HepG2 (cell line): ENCODE data around the gene TMEM63C. TPM values are rescaled to one million over a fixed set of nuclear protein-coding genes. Genes with fewer than 3 reads are reported as not detected.
A peak's percentile ranks its signal among the peaks of the same experiment; 100 is the strongest.

Source experiments
- ATAC-seq: fragments of 200-7000 bp; cut with Tn5 transposase; 3 replicates; pipeline ENCODE4 v1.9.1; 2020; ENCODE audit warnings: mild to moderate bottlenecking, moderate library complexity
- BruUV-seq: library from RNA; stranded (reverse); fragments of 400-500 nt; replicated peaks from 2 replicates; lab custom pipeline; 2021; lab: Mats Ljungman, UMichigan
- CTCF ChIA-PET: fragments of 300-600 bp; formaldehyde crosslinking; extraction: SDS; loops from one replicate; lab custom pipeline; 2021; ENCODE audit warnings: low total read pairs, inconsistent platforms, low intra/inter-chr PET ratio; lab: Yijun Ruan, JAX
- POLR2A ChIA-PET: fragments of 350-600 bp; sonication (Branson Sonifier 250); formaldehyde crosslinking; loops from one replicate; lab custom pipeline; 2020; ENCODE audit warnings: antibody characterized with exemption, inconsistent platforms; lab: Yijun Ruan, JAX
- DNase-seq: peaks from one replicate; pipeline ENCODE4 v3.0.0-alpha.2; 2015; ENCODE audit warnings: low spot score
- FAIRE-seq: peaks from 3 replicates; lab custom pipeline; 2011; peaks lifted over from hg19 to GRCh38; lab: Jason Lieb, UNC
- H2AFZ ChIP-seq: one replicate; pipeline ENCODE4 v1.6.1; 2011; ENCODE audit warnings: low read length, inconsistent platforms
- H3K27ac ChIP-seq: fragments of 300-600 bp; 3 replicates; pipeline ENCODE4 v1.8.0; 2011; ENCODE audit warnings: mixed run types, mild to moderate bottlenecking, mixed read lengths, low read length, inconsistent platforms; ENCODE audit not compliant: insufficient read depth; ENCODE audit errors: extremely low read length
- H3K27me3 ChIP-seq, 2 experiments: fragments of 200-600 bp in 1 of 2; 2 replicates in 1 of 2; 3 replicates in 1 of 2; pipeline versions ENCODE4 v1.6.0 to v1.8.0; 2011; ENCODE audit warnings: low read length in 2 of 2, mild to moderate bottlenecking in 2 of 2, moderate library complexity in 2 of 2, inconsistent platforms in 1 of 2; ENCODE audit not compliant: insufficient read depth in 2 of 2, control insufficient read depth in 1 of 2
- H3K36me3 ChIP-seq, 2 experiments: fragments of 200-600 bp in 1 of 2; replicated peaks in 1 of 2; 2 replicates in 1 of 2; 3 replicates in 1 of 2; pipeline versions ENCODE4 v1.5.1 to v1.8.0; 2011; ENCODE audit warnings: low read length in 2 of 2, inconsistent platforms in 1 of 2; ENCODE audit not compliant: insufficient read depth in 2 of 2, control insufficient read depth in 1 of 2
- H3K4me1 ChIP-seq: 2 replicates; pipeline ENCODE4 v1.5.1; 2012; ENCODE audit warnings: low read length, inconsistent platforms; ENCODE audit not compliant: insufficient read depth
- H3K4me2 ChIP-seq: 2 replicates; pipeline ENCODE4 v1.6.0; 2011; ENCODE audit warnings: low read depth, low read length, inconsistent platforms
- H3K4me3 ChIP-seq, 3 experiments: fragments of 200-600 bp in 1 of 3; sonication (generic), shearing (Covaris generic) in 1 of 3; replicated peaks in 1 of 3; 2 replicates each; pipeline ENCODE4 v1.5.1; 2011 to 2016; ENCODE audit warnings: low read length in 3 of 3, inconsistent platforms in 2 of 3, low read depth in 2 of 3, mild to moderate bottlenecking in 2 of 3, control low read depth in 1 of 3, mixed read lengths in 1 of 3; ENCODE audit not compliant: insufficient read depth in 1 of 3
- H3K79me2 ChIP-seq: one replicate; pipeline ENCODE4 v1.6.1; 2011; ENCODE audit warnings: low read length, inconsistent platforms; ENCODE audit not compliant: insufficient read depth
- H3K9ac ChIP-seq: 2 replicates; pipeline ENCODE4 v1.6.0; 2011; ENCODE audit warnings: mild to moderate bottlenecking, low read depth, low read length, inconsistent platforms; ENCODE audit not compliant: insufficient read depth
- H3K9me3 ChIP-seq: 2 replicates; pipeline ENCODE4 v1.5.1; 2012; ENCODE audit warnings: mild to moderate bottlenecking, low read length
- H4K20me1 ChIP-seq: 2 replicates; pipeline ENCODE4 v1.6.0; 2011; ENCODE audit warnings: inconsistent platforms, mild to moderate bottlenecking, low read length, moderate library complexity; ENCODE audit not compliant: insufficient read depth
- BHLHE40 ChIP-seq: IDR thresholded peaks from 2 replicates; pipeline ENCODE4 v1.6.1; 2011; ENCODE audit warnings: low read length, improper control_type of control experiment
- GABPB1 ChIP-seq: IDR thresholded peaks from 2 replicates; pipeline ENCODE4 v1.6.1; 2016; ENCODE audit warnings: mild to moderate bottlenecking, missing genetic modification reagents, moderate library complexity, missing compliant biosample characterization
- HOXA9 ChIP-seq: sonication (generic); formaldehyde crosslinking; IDR thresholded peaks from 2 replicates; pipeline ENCODE4 v1.8.1; 2022; ENCODE audit warnings: missing genetic modification reagents, mild to moderate bottlenecking, moderate library complexity, borderline replicate concordance
- KDM2A ChIP-seq: sonication (generic); formaldehyde crosslinking; IDR thresholded peaks from 2 replicates; pipeline ENCODE4 v1.4.0; 2020; ENCODE audit warnings: low read depth, missing genetic modification reagents, borderline replicate concordance
- MIER2 ChIP-seq: IDR thresholded peaks from 2 replicates; pipeline ENCODE4 v1.6.1; 2016; ENCODE audit warnings: missing biosample characterization, missing genetic modification reagents
- NFE2L1 ChIP-seq: sonication (generic); formaldehyde crosslinking; IDR thresholded peaks from 2 replicates; pipeline ENCODE4 v1.4.0; 2020; ENCODE audit warnings: missing genetic modification reagents, mild to moderate bottlenecking, borderline replicate concordance
- RAD21 ChIP-seq: fragments of 450-650 bp; formaldehyde crosslinking; IDR thresholded peaks from 2 replicates; pipeline ENCODE4 v1.5.0; 2020; ENCODE audit warnings: mild to moderate bottlenecking
- RBM39 ChIP-seq: fragments of 200-400 bp; formaldehyde crosslinking; IDR thresholded peaks from one replicate; pipeline ENCODE4 v1.6.1; 2018; ENCODE audit warnings: antibody characterized with exemption, mild to moderate bottlenecking, low read depth, low read length; ENCODE audit not compliant: poor library complexity, severe bottlenecking
- STAG1 ChIP-seq: sonication (generic); formaldehyde crosslinking; IDR thresholded peaks from 2 replicates; pipeline ENCODE4 v1.4.0; 2020; ENCODE audit warnings: missing genetic modification reagents
- WIZ ChIP-seq: sonication (generic); formaldehyde crosslinking; IDR thresholded peaks from 2 replicates; pipeline ENCODE4 v1.5.1; 2020; ENCODE audit warnings: mild to moderate bottlenecking, missing genetic modification reagents
- ZFP36L1 ChIP-seq: sonication (generic); formaldehyde crosslinking; IDR thresholded peaks from 2 replicates; pipeline ENCODE4 v1.8.0; 2022; ENCODE audit warnings: mild to moderate bottlenecking, missing genetic modification reagents, moderate library complexity
- ZNF260 ChIP-seq: sonication (generic); formaldehyde crosslinking; IDR thresholded peaks from 2 replicates; pipeline ENCODE4 v1.4.0; 2020; ENCODE audit warnings: missing genetic modification reagents, low read depth, mild to moderate bottlenecking, borderline replicate concordance
- ZNF337 ChIP-seq: sonication (generic); formaldehyde crosslinking; IDR thresholded peaks from 2 replicates; pipeline ENCODE4 v1.5.1; 2020; ENCODE audit warnings: missing genetic modification reagents, low read depth, mild to moderate bottlenecking, borderline replicate concordance
- ZNF496 ChIP-seq: sonication (generic); formaldehyde crosslinking; IDR thresholded peaks from 2 replicates; pipeline ENCODE4 v1.8.1; 2023; ENCODE audit warnings: mild to moderate bottlenecking, moderate library complexity, missing genetic modification reagents; ENCODE audit not compliant: insufficient replicate concordance
- ZSCAN25 ChIP-seq: sonication (generic); formaldehyde crosslinking; IDR thresholded peaks from 2 replicates; pipeline ENCODE4 v1.8.0; 2022; ENCODE audit warnings: mild to moderate bottlenecking, missing genetic modification reagents
- WGBS: methylation state at CpG from one replicate; pipeline ENCODE4 v1.1.6; 2017; ENCODE audit warnings: low lambda C conversion rate; 5-methylcytosine and 5-hydroxymethylcytosine counted together
- in situ Hi-C: cut with HindIII; loops from 2 replicates; pipeline ENCODE4 v1.10.0; 2017; ENCODE audit warnings: low pct_unique_long_range_greater_than_20kb; ENCODE audit not compliant: extremely low pct_ligation_motif_present
- intact Hi-C: fragments of 100-400 bp; cut with micrococcal nuclease; formaldehyde crosslinking; loops from one replicate; pipeline ENCODE4 v1.10.0; 2022; ENCODE audit not compliant: unreplicated experiment
- polyA plus RNA-seq, 8 experiments: library from polyadenylated mRNA; depleted of rRNA in 3 of 8; stranded (reverse) in 7 of 8; unstranded in 1 of 8; fragments of >200 nt; fragmentation: Illumina TruSeq in 4 of 8; extraction: Trizol in 4 of 8; gene quantifications; 2 replicates each; pipeline versions ENCODE4 v1.2.1 to v1.2.3, GENCODE V29; 2011 to 2016; ENCODE audit warnings: low read depth in 4 of 8, missing spikeins in 1 of 8, mixed read lengths in 1 of 8; ENCODE audit not compliant: insufficient read depth in 1 of 8
- total RNA-seq, 5 experiments: library from RNA; depleted of rRNA; stranded (reverse); fragments of >200 nt; fragmentation: Illumina TruSeq; extraction: Trizol; gene quantifications; 2 replicates each; pipeline ENCODE4 v1.2.3, GENCODE V29; 2016; ENCODE audit warnings: low read depth in 1 of 5
- TF ChIP-seq, protein P1 (sequence below): sonication (generic); formaldehyde crosslinking; IDR thresholded peaks from 2 replicates; pipeline ENCODE4 v1.4.0; 2020; ENCODE audit warnings: mild to moderate bottlenecking, missing genetic modification reagents
- TF ChIP-seq, protein P2 (sequence below): IDR thresholded peaks from 2 replicates; pipeline ENCODE4 v1.6.1; 2016
- TF ChIP-seq, protein P3 (sequence below): sonication (generic); formaldehyde crosslinking; IDR thresholded peaks from 2 replicates; pipeline ENCODE4 v1.4.0; 2020; ENCODE audit warnings: missing genetic modification reagents

TMEM63C gene
- total and polyA plus RNA-seq, 2 of the 13 experiments (the other 11 are each of a cell fraction or from before 2014, with no cell fraction given): 0.17 to 0.27 TPM

- peaks cover 3% of the 10 kb centered on the region; the same call in 1 of the 2 replicates for H4K20me1 ChIP-seq
- CTCF ChIA-PET: interaction anchor here (1.1 to 1.4 kb wide), 2 partner anchors 62 to 73 kb away, joined by 6 to 7 read pairs; no protein-coding TSS in a partner anchor
- BruUV-seq: no TSS peak
- peaks cover 0 to 1% of the 10 kb centered on the region in 2 experiments; a peak in 1 of 5 replicates for H3K27me3 ChIP-seq
- intact Hi-C loops: loop anchor here (1.0 to 5.0 kb wide), 2 partner anchors 61 to 76 kb away; no protein-coding TSS in a partner anchor
- H2AFZ ChIP-seq: no peak overlapping the region
- DNase-seq (peak; percentile 13), FAIRE-seq (peak; percentile 62), ATAC-seq (peak; percentile 93)
- no peaks in the 10 kb centered on the region for H3K9me3 ChIP-seq
- no peak overlapping the region for H3K27ac ChIP-seq
- WGBS: 18% methylated on average over 12 of the region's 17 CpGs
- no peaks in the 10 kb centered on the region for H3K79me2 ChIP-seq
- no peaks in the 10 kb centered on the region for H3K4me1 ChIP-seq
- H3K36me3 ChIP-seq: no peaks in the 10 kb centered on the region
- H3K4me2 ChIP-seq: no peak overlapping the region
- no peak overlapping the region for H3K4me3 ChIP-seq
- in situ Hi-C loops: no loop called here
- POLR2A ChIA-PET: no interaction called here
- no peak overlapping the region for H3K9ac ChIP-seq
- TF ChIP-seq, protein P1, sequence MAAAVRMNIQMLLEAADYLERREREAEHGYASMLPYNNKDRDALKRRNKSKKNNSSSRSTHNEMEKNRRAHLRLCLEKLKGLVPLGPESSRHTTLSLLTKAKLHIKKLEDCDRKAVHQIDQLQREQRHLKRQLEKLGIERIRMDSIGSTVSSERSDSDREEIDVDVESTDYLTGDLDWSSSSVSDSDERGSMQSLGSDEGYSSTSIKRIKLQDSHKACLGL (CRISPR knock-in tag): no peak
- no peak for TF ChIP-seq ZNF496
- TF ChIP-seq RBM39: no peak
- TF ChIP-seq STAG1 (CRISPR knock-in tag): peak; percentile 76
- TF ChIP-seq, protein P2, sequence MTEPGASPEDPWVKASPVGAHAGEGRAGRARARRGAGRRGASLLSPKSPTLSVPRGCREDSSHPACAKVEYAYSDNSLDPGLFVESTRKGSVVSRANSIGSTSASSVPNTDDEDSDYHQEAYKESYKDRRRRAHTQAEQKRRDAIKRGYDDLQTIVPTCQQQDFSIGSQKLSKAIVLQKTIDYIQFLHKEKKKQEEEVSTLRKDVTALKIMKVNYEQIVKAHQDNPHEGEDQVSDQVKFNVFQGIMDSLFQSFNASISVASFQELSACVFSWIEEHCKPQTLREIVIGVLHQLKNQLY (CRISPR knock-in tag): no peak
- no peak for TF ChIP-seq HOXA9 (CRISPR knock-in tag)
- TF ChIP-seq ZSCAN25 (CRISPR knock-in tag): no peak
- TF ChIP-seq MIER2: peak; percentile 74; the same call in 1 of the 2 replicates
- TF ChIP-seq BHLHE40: no peak
- peak; percentile 76 for TF ChIP-seq RAD21 (CRISPR knock-in tag)
- no peak for TF ChIP-seq NFE2L1 (CRISPR knock-in tag)
- no peak for TF ChIP-seq ZNF260 (CRISPR knock-in tag)
- TF ChIP-seq ZNF337: no peak
- TF ChIP-seq ZFP36L1: no peak
- TF ChIP-seq, protein P3, sequence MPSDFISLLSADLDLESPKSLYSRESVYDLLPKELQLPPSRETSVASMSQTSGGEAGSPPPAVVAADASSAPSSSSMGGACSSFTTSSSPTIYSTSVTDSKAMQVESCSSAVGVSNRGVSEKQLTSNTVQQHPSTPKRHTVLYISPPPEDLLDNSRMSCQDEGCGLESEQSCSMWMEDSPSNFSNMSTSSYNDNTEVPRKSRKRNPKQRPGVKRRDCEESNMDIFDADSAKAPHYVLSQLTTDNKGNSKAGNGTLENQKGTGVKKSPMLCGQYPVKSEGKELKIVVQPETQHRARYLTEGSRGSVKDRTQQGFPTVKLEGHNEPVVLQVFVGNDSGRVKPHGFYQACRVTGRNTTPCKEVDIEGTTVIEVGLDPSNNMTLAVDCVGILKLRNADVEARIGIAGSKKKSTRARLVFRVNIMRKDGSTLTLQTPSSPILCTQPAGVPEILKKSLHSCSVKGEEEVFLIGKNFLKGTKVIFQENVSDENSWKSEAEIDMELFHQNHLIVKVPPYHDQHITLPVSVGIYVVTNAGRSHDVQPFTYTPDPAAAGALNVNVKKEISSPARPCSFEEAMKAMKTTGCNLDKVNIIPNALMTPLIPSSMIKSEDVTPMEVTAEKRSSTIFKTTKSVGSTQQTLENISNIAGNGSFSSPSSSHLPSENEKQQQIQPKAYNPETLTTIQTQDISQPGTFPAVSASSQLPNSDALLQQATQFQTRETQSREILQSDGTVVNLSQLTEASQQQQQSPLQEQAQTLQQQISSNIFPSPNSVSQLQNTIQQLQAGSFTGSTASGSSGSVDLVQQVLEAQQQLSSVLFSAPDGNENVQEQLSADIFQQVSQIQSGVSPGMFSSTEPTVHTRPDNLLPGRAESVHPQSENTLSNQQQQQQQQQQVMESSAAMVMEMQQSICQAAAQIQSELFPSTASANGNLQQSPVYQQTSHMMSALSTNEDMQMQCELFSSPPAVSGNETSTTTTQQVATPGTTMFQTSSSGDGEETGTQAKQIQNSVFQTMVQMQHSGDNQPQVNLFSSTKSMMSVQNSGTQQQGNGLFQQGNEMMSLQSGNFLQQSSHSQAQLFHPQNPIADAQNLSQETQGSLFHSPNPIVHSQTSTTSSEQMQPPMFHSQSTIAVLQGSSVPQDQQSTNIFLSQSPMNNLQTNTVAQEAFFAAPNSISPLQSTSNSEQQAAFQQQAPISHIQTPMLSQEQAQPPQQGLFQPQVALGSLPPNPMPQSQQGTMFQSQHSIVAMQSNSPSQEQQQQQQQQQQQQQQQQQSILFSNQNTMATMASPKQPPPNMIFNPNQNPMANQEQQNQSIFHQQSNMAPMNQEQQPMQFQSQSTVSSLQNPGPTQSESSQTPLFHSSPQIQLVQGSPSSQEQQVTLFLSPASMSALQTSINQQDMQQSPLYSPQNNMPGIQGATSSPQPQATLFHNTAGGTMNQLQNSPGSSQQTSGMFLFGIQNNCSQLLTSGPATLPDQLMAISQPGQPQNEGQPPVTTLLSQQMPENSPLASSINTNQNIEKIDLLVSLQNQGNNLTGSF (CRISPR knock-in tag): no peak
- 0 out of 2 replicates have a peak, but pooled peaks have one; percentile 18 for TF ChIP-seq GABPB1
- no peak for TF ChIP-seq WIZ (CRISPR knock-in tag)
- TF ChIP-seq KDM2A: peak; percentile 34; the same call in 1 of the 2 replicates
Measured at GRCh38 chr14:77212943-77213678, 31.5 kb downstream of the TMEM63C start.
